Measurements from ENCODE around the gene SLC8A1.
"Not testable (repeated sequence)": the region's sequence is repeated elsewhere in the genome, so short reads cannot be mapped to it uniquely, and the experiment has no call there.

Gene SLC8A1

DNA sequence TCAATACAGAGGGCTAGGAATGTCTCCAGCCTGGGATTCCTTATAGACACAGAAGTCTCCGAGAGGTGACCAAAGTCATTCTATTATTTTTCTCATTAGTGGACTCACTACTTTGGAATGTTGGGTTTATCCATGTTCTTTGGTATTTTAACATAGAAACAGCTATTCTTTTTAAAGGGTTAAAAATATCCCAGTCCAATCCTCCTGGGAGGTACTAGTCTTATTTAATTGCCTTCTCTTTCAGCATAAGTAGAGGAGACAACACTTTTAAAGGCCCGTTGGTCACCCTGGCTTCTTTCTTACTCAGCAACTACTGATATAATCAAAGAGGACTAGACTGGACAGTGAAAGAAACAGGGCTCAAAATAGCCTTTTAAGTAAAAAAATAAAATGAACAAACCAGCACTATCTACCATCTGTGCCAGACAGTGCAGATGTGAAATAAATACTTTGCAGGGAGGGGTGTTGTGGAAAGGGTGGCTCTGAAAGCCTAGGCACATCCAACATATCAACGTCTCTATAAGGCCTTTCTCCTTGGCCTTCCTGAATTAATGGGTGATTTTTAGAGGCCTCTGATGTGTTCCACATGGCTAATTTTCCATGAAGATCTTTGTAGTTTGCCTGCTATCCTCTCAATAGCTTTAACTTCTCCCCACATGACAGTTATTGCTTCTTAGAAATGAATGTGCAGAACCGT lies 338.5 kb downstream of the SLC8A1 start:
- DNase-seq, result no peak

DNA sequence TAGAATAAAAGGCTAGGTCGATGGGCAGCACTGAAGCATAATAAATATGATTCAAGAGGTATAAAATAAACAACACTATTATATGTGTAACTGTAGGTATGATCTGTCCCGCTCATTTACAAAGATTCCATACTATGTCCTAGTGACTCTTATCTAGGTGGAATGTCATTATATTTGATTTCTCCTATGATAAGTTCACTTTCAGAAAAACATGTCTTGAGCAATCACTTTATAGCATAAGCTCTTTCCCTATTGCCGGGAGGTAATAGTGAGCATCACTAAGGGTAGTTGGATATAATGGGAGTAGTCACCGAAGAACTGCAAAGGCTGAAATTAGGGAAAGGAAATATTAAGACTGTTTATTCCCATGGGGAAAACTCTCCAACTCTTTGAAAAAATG lies 342.5 kb downstream of the SLC8A1 start:
- no peak for DNase-seq

DNA sequence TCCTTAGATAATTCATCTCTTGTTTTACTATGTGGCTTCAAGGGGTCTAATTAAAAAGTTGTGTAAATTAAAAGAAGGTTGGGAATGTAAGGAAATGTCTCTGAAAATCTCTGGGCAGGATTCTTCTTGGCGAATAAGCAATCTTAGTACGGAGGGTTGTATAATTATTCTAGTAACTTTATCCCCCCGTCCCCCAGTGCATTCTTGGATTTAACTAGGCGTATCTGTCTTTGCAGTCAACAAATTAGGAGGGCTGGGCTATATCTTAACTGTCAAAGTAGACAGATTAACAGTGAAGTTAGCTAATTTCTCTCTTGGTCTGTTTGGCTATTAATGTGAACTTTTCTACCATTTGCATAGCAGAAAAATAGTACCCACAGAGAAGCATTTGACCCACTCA lies 343.0 kb downstream of the SLC8A1 start:
- no peak for DNase-seq

DNA sequence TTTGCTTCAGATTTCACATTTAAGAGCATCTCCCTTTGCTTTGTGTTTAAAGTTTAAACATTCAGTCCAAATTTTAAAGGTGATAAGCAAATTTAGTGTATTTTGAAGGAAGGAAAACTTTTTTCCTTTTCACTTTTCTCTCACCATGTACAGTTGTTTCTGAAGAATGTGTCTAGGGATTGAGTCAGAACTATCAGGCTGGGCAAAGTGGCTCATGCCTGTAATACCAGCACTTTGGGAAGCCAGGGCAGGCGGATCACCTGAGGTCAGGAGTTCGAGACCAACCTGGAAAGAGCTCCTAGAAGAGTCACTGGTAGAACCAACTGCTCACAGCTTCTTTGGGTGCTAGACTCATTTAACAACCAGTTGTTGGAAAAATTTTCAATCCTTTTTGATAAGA lies 345.8 kb downstream of the SLC8A1 start:
- no peak for DNase-seq

DNA sequence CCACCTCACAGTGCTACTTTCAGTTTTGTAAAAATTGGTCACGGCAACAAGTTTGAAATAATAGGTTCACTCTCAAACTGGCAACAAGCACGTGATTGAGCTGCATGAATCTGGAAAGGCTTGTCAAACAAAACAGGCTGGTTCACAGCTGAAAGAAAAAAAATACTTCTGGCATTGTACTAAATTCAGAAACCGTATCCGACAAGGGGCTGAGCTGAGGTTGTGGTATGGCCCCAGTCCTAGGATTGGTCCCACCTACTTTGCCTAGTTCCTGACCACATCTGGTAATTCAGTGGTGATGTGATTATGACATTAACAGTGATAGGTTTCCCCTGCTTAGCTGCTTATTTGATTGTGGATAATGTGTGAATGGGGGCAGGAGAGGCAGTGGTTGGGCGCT lies 346.3 kb downstream of the SLC8A1 start:
- no peak for DNase-seq

DNA sequence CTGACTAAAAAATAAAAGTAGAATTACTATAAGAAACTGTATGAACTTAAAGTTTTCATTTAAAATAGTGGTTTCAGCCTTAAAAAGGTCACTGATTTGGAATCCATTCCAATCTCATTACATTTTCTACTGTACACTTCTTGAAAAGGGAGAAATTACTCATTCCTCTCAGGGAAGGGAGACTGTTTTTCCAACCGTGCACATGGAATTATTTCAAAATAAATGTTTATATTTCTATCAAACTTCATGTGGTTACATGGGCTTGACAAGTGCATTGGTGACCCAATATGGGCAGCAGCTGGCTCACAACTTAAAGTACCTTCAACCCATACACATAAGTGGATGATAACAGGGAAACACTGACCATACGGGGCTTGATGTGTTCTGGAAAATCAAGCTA lies 348.3 kb downstream of the SLC8A1 start:
- DNase-seq, result no peak

DNA sequence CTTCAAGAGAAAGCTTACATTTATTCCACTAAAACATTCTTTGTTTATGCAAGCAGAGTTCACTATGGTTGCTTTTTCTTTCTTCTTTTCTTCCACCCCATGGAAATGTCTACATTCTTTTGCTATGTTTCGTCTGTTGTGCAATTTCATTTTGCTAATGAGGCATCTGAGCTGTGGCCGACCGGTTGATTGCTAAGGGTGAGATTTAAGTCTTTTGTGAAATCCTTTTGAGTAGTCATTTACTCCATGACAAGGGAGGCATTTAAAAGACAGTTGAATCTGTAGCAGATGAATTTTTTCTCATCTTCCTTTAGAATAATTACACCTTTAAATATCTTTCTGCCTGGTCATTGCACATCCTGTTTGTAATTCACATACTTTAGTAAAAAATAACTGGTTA lies 348.7 kb downstream of the SLC8A1 start:
- no peak for DNase-seq

DNA sequence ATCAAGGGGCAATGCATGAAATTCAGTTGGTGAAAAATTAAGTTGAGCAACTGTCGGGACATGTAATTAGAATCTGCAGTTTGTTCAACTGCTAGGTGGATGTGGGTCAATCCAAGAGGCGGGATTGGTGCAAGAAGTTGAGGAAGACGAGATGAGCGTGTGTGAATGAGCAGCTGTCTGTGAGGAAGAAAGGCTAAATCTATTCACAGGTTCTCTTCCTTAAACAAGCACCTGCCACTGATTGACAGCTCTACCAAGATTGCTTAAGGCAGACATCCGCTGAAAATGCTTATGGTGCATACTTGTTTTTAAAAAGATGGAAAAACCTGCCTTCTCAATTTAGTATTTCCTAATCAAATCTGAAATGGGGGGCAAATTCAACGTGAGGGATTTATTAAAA lies 349.4 kb downstream of the SLC8A1 start:
- no peak for DNase-seq

DNA sequence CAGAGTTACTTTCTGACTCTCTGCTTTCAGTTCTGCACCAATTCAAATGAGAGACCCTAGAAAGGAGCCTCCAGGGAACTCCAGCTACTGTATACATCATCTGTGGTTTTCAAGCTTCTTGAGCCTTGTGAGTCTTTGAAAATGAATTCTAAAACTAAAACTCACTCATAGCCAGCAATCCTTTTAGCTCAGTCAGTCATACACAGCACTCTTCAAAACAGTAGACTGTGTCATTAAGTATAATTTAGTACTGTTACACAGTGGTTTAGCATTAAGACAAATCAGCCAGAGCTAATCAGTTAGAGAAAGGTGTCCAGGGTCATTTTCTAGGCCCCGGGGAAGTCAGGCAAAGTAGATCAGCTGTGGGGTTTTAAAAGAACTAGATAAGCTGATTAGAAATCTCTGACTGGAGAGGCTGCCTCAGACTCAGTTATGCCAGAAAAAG lies 350.7 kb downstream of the SLC8A1 start:
- DNase-seq, result no peak

DNA sequence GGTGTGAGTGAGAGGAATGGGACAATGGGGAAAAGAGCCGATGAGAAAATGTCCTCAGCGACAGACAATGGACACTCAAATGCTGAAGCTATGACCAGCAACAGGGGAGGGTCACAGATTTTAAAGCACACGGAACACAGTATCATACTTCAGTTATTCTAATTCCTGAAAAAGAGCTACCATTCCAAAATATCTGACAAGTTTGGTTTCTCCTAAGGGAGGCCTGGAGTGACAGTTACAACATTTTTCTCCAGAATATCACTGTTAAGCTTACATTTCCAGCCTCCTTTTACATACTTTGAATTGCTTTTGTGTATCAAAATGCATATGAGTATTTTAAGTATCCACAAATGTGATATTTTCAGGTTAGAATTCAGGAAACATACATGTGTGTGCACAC lies 351.2 kb downstream of the SLC8A1 start:
- DNase-seq, result no peak

DNA sequence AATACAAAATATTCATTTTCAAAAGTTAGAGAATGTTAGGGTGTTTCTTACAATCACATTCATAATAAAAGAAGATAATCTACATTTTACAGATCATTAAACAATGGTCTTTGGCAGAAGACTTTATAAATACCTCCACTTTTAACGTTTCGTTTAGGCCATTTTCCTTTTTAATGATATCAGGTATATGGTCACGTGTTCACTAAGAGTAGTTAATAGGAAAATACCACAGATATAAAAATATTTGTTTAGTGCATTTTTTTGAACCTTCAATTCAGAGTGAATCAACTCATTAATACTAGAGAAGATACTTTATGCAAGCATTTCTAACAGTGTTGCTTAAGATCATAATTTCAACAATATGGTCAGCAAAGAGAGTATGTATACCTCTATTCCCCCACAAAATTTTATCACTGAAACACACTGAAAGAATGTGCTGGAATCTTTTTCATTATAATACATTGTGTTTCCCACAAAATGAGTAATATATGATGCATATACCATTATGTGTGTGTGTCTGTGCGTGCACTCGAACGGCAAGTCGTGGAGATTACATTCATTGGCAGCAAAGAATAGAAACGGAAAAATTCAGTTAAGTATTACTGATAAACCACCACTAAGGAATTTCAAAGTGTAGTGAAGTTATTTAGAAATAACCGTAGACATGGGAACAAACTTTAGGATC lies 353.0 kb downstream of the SLC8A1 start:
- no peak for DNase-seq

DNA sequence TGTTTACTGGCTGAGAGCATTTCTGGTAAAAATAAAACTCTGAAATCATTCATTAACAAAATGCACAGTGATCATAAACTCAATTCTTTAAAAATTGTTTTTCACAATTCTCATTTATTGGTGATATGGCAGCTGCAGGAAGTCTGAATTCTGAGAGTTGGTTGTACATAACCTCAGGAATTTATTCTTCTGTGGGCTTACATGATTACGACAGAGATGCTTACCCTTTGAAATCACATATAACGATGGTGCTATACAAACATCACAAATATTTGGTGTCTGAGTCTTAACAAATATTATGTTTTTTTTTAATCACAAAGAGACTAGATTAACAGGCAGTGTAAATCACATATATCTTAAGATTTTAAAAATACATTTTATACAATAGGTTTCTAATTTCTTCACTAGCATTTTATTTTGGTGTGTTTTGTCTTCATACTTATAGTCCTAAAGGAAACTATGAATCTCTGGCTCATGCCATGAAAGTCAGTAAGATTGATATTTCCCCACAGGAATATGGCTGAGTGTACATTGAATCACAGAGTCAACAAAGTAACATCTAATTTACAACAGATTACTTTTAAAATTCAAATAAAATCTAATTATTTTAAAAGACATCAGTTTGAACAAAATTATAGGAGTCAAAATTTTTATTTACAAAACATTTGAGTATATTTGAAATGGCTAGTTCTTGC lies 354.1 kb downstream of the SLC8A1 start:
- no peak for DNase-seq

DNA sequence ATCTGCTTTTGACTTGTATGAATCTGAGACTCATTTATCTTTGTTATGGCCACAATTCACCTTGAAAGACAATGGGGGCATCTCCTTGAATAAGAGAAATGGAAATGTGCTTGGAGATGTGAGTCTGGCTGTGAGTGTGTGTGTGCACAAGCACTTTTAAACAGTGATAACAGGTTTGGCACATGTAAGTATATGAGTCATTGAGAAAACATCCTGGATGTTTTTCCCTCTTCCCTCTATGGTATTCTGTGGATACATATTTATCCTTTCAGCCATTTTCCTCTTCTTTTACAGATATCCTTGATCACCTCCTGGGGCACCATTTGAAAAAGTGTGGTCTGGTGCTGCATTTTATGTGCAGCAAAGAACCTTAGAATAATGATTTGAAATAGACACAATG lies 355.5 kb downstream of the SLC8A1 start:
- DNase-seq, result no peak

DNA sequence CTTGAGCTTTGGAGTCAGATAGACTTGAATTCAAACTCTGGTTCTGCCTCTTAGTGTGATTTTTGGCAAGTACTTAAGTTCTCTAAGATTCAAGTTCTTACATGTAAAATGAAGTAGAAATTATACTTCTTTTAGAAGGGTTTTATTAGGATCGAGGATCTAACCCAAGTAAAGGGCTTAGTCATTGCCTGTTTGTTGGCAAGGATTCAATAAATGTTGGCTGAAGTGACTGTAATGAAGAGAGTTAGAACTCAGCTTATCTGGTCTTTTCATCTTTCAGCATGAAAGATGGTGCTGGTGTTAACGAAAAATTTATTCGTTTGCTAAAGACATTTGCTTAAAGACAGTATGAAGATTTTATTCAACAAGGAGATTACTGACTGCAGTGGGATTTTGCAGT lies 356.9 kb downstream of the SLC8A1 start:
- DNase-seq, result no peak

DNA sequence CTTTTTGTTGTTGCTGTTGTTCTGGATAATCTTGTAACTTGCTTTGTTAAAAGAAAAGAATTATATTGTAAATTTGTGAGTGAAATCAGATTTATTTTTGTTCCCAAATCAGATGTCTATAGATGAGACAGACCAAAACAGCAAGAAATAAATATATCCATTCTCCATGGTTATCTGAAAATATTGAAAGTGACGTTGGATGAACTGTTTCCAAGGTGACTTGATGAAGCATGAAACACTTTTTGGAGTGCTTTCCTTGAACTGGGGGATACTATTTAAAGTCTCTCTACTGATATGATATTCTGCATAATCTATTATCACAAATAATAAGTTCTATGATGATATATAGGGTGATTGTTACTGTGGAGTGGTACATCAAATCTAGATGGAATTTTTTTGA lies 357.4 kb downstream of the SLC8A1 start:
- DNase-seq, result no peak

DNA sequence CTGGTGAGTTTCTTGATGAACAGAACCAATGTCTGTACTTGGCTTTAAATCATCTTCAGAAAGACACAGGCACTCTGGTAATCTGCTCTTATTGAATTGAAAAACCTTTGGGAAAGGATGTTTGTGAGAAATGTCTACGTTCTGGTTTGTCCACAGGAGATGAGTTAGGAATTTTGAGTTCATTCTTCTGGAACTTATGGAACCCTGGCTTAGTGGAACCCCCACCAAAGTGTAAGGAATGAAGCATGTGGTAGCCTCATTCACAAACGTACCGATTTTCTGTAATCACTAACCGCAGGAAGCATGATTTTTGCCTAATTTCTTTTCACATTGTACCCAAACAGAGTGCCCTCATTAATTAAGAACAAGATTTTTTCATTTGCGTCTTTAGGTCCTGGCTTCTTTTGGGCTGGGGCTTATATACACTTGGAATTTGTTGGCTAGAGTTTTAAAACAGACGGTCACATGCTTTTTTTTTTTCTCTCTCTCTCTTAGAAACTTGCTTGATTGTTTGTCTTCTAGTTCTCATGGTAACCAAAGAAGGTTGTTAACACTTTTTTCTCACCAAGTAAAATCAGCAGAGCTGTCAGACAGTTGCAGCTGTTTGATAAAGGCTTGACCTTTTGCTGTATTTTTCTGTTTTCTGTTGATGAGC lies 358.7 kb downstream of the SLC8A1 start:
- no peak for DNase-seq

DNA sequence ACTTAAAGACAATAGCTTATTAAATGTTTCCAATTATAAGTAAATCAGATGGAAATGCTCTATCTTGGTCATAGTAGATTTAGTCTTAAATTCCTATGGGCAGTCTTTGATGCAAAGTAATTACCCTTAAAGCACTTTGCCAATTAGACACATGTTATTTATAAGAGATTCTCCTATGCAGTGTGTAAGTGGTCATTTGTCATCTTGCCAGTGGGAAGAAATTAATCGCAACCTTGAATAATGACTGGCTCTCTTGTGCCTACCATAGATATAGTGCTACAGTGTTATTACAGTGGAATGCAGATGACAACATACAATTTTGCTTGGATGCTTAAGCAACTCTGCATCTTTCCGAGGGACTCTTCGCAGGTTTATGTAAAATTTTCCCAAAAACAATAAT lies 361.8 kb downstream of the SLC8A1 start:
- DNase-seq, result no peak

DNA sequence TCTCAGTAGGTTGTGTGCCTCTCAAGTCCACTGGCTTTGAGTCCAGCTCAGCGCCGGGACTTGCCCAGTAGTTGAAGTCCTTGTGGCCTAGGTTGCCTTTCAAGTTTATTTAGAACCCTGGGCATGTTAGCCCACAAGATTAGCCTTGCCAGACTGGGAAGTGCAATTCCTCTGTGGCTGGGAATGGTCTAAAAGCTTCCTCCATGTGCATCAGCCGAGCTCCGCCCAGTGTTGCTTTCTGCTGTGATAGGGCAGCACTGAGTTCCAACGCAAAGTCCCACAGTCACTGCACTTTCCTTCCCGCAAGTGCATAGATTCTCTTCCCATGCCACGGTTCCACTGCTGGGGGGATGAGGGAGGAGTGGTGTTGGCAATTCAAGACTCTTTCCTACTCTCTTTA lies 364.0 kb downstream of the SLC8A1 start:
- DNase-seq, result no peak

DNA sequence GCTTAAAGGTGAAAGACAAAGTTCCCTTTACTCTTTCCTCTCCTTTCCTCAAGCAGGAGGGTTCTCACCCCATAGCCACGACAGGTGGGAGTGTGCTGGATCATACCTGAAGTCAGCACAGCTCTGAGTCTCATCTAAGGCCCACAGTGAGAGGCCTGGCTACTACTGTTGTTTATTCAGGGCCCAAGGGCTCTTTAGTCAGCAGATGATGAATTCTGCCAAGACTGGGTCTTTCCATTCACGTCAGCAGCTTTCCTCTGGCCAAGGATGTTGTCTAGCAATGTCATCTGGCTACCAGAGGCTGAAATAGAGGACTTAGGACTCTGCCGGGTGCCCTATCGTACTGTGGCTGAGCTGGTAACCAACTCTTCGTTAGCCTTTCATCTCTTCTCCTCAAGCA lies 364.5 kb downstream of the SLC8A1 start:
- no peak for DNase-seq

DNA sequence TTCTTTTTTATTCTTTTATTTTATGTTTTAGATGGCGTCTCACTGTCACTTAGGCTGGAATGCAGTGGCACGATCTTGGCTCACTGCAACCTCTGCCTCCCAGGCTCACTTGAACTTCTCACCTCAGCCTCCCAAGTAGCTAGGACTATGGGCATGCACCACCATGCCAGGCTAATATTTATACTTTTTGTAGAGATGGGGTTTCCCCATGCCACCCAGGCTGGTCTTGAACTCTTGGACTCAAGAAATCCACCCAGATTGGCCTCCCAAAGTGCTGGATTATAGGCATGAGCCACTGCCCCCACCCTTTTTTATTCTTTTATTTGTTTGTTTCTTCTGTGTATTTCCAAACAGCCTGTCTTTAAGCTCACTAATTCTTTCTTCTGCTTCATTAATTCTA lies 366.1 kb downstream of the SLC8A1 start:
- no peak for DNase-seq

DNA sequence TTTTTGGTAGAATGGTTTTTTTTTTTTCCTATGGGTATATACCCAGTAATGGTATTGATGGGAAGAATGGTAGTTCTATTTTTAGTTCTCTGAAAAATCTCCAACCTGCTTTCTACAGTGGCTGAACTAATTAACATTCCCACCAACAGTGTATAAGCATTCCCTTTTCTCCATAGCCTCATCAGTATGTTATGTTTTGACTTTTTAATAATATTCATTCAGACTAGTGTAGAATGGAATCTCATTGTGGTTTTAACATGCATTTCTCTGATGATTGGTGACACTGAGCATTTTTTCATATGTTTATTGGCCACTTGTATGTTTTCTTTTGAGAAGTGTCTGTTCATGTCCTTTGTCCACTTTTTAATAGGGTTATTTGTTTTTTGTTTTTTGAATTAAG lies 378.6 kb downstream of the SLC8A1 start:
- not testable (repeated sequence) for DNase-seq
